IMR-90 (cell line): ENCODE data around the gene FBRS.

Experiments used
- BHLHE40 ChIP-seq: fragments of 150-350 bp; IDR thresholded peaks from 2 replicates; pipeline ENCODE4 v1.6.1; 2016; ENCODE audit warnings: mild to moderate bottlenecking, low read depth, low read length
- CEBPB ChIP-seq: IDR thresholded peaks from 2 replicates; pipeline ENCODE4 v1.6.1; 2012; ENCODE audit warnings: low read depth, low read length, improper control_type of control experiment
- CHD1 ChIP-seq: IDR thresholded peaks from 2 replicates; pipeline ENCODE4 v1.6.1; 2012; ENCODE audit warnings: low read depth, low read length, improper control_type of control experiment
- CTCF ChIP-seq: conservative IDR thresholded peaks from 2 replicates; pipeline ENCODE4 v1.5.1; 2012; ENCODE audit warnings: mild to moderate bottlenecking, low read depth, low read length, improper control_type of control experiment
- ELK1 ChIP-seq: fragments of 150-350 bp; IDR thresholded peaks from 2 replicates; pipeline ENCODE4 v1.6.1; 2016; ENCODE audit warnings: low read depth, mild to moderate bottlenecking, low read length, moderate library complexity, borderline replicate concordance
- FOS ChIP-seq: fragments of 150-350 bp; IDR thresholded peaks from 2 replicates; pipeline ENCODE4 v1.6.1; 2016; ENCODE audit warnings: low read depth, low read length
- MAZ ChIP-seq: IDR thresholded peaks from 2 replicates; pipeline ENCODE4 v1.6.1; 2012; ENCODE audit warnings: low read depth, mild to moderate bottlenecking, low read length, improper control_type of control experiment, moderate library complexity, borderline replicate concordance
- NFE2L2 ChIP-seq: fragments of 150-350 bp; IDR thresholded peaks from 2 replicates; pipeline ENCODE4 v1.6.1; 2016; ENCODE audit warnings: low read depth, mild to moderate bottlenecking, low read length
- POLR2A ChIP-seq: IDR thresholded peaks from 2 replicates; pipeline ENCODE4 v1.6.1; 2012; ENCODE audit warnings: mild to moderate bottlenecking, low read depth, low read length
- RAD21 ChIP-seq: IDR thresholded peaks from 2 replicates; pipeline ENCODE4 v1.6.1; 2012; ENCODE audit warnings: low read length, improper control_type of control experiment
- USF2 ChIP-seq: fragments of 150-350 bp; IDR thresholded peaks from 2 replicates; pipeline ENCODE4 v1.6.1; 2017; ENCODE audit warnings: mild to moderate bottlenecking, antibody characterized with exemption, low read length, low read depth

GRCh38 chr16:30637944-30638343, 20.3 kb upstream of the FBRS start:
- TF ChIP-seq MAZ = no peak
- TF ChIP-seq CTCF = peak; percentile 63
- no peak for TF ChIP-seq POLR2A
- no peak for TF ChIP-seq USF2
- no peak for TF ChIP-seq NFE2L2
- TF ChIP-seq BHLHE40 = no peak
- TF ChIP-seq FOS = no peak
- TF ChIP-seq CHD1 = no peak
- peak; percentile 71 for TF ChIP-seq RAD21
- TF ChIP-seq CEBPB = no peak
- no peak for TF ChIP-seq ELK1
